CD4-positive, alpha-beta T cell (primary cell): ENCODE measurements around the gene DRC7. TPM values are rescaled to one million over a fixed set of nuclear protein-coding genes. Genes with fewer than 3 reads are reported as not detected.

ENCODE experiments used
- ATAC-seq: fragments of 200-7000 bp; cut with Tn5 transposase; one replicate; pipeline ENCODE4 v1.10.0; 2022; ENCODE audit warnings: mild to moderate bottlenecking; ENCODE audit not compliant: poor library complexity
- CTCF ChIA-PET: fragments of 350-600 bp; sonication (Branson Sonifier 250); formaldehyde crosslinking; loops from one replicate; lab custom pipeline; 2021; ENCODE audit warnings: antibody characterized with exemption, inconsistent platforms; lab: Charles Lee
- POLR2A ChIA-PET: fragments of 350-600 bp; sonication (Branson Sonifier 250); formaldehyde crosslinking; loops from one replicate; lab custom pipeline; 2021; ENCODE audit warnings: antibody characterized with exemption, inconsistent platforms; lab: Charles Lee
- DNase-seq, 14 experiments: peaks; one replicate each; pipeline ENCODE4 v3.0.0-alpha.2; 2013 to 2020; ENCODE audit warnings: mixed read lengths in 2 of 14
- H3K27ac ChIP-seq, 2 donors: one replicate each; pipeline versions ENCODE4 v1.5.1 to v1.7.0; 2013; ENCODE audit warnings: low read length in 2 of 2, low read depth in 1 of 2, mild to moderate bottlenecking in 1 of 2
- H3K27me3 ChIP-seq, 2 experiments: 1 replicate in 1 of 2; 2 replicates in 1 of 2; pipeline versions ENCODE4 v1.6.1 to v1.7.0; 2013; ENCODE audit warnings: low read length in 2 of 2, control low read depth in 1 of 2, mild to moderate bottlenecking in 1 of 2, moderate library complexity in 1 of 2; ENCODE audit not compliant: insufficient read depth in 2 of 2, control insufficient read depth in 1 of 2
- H3K36me3 ChIP-seq: one replicate; pipeline ENCODE4 v1.6.1; 2013; ENCODE audit warnings: low read length, control low read depth; ENCODE audit not compliant: insufficient read depth
- H3K4me1 ChIP-seq: one replicate; pipeline ENCODE4 v1.6.1; 2013; ENCODE audit warnings: low read length, control low read depth; ENCODE audit not compliant: insufficient read depth
- H3K4me3 ChIP-seq: one replicate; pipeline ENCODE4 v1.5.1; 2013; ENCODE audit warnings: mild to moderate bottlenecking, low read length, moderate library complexity
- H3K9me3 ChIP-seq, 2 experiments: 1 replicate in 1 of 2; 2 replicates in 1 of 2; pipeline versions ENCODE4 v1.6.1 to v1.7.0; 2013; ENCODE audit warnings: low read length in 2 of 2, mild to moderate bottlenecking in 2 of 2, control low read depth in 1 of 2, moderate library complexity in 1 of 2; ENCODE audit not compliant: control insufficient read depth in 1 of 2, insufficient read depth in 1 of 2
- H3K27ac Mint-ChIP-seq: one replicate; pipeline ENCODE4 v1.8.0; 2020; ENCODE audit warnings: mixed read lengths
- H3K27me3 Mint-ChIP-seq: one replicate; pipeline ENCODE4 v1.8.0; 2021; ENCODE audit warnings: mixed read lengths
- H3K36me3 Mint-ChIP-seq: one replicate; pipeline ENCODE4 v1.8.0; 2021; ENCODE audit warnings: low read depth, mixed read lengths
- H3K4me1 Mint-ChIP-seq: one replicate; pipeline ENCODE4 v1.8.0; 2021; ENCODE audit warnings: low read depth, mixed read lengths
- H3K4me3 Mint-ChIP-seq: one replicate; pipeline ENCODE4 v1.8.0; 2020; ENCODE audit warnings: mild to moderate bottlenecking, mixed read lengths
- H3K9me3 Mint-ChIP-seq: one replicate; pipeline ENCODE4 v1.8.0; 2020; ENCODE audit warnings: mixed read lengths
- CTCF ChIP-seq: fragments of 200-600 bp; IDR thresholded peaks from one replicate; pipeline ENCODE4 v1.8.0; 2022; ENCODE audit warnings: antibody characterized with exemption, mild to moderate bottlenecking
- intact Hi-C, 2 experiments: fragments of 100-400 bp; cut with DNase I in 1 of 2; cut with micrococcal nuclease in 1 of 2; formaldehyde crosslinking; loops; one replicate each; pipeline versions ENCODE4 v1.15.1 to v1.9.0; 2023 to 2025; cut with DNase I, micrococcal nuclease
- total RNA-seq, 174 experiments: library from RNA in 2 of 174; stranded (reverse) in 2 of 174; gene quantifications; one replicate each; pipeline ENCODE4 v1.2.3 and lab custom pipeline; 2021 to 2026

The DRC7 gene
- total RNA-seq, 2 experiments from 2014 or later: not detected

- TF ChIP-seq CTCF: no peak
- Histone ChIP-seq H3K4me3 (no peak overlapping the region), H3K9me3 (no peaks in the 10 kb centered on the region), H3K36me3 (no peaks in the 10 kb centered on the region), H3K27me3 (no peaks in the 10 kb centered on the region), H3K27ac (no peak overlapping the region), H3K4me1 (no peaks in the 10 kb centered on the region)
- Mint-ChIP-seq H3K27ac (no peak overlapping the region), H3K4me3 (no peak overlapping the region), H3K4me1 (no peaks in the 10 kb centered on the region), H3K9me3 (no peaks in the 10 kb centered on the region), H3K27me3 (no peaks in the 10 kb centered on the region), H3K36me3 (no peaks in the 10 kb centered on the region)
- ChIA-PET POLR2A (interaction anchor here (0.6 kb wide), 1 partner anchor 698 kb away, joined by 3 read pairs; no protein-coding TSS in a partner anchor), CTCF (no interaction called here)
- intact Hi-C loops: no loop called here
- ATAC-seq (no peak), DNase-seq (no peak)
Observed at GRCh38 chr16:57676553-57677085, 18.0 kb upstream of the DRC7 start.

GRCh38 chr16:57677622-57678369, 16.8 kb upstream of the DRC7 start:
- Mint-ChIP-seq H3K4me3 (no peak overlapping the region), H3K4me1 (no peaks in the 10 kb centered on the region), H3K27me3 (no peaks in the 10 kb centered on the region), H3K36me3 (no peaks in the 10 kb centered on the region), H3K9me3 (no peaks in the 10 kb centered on the region), H3K27ac (no peak overlapping the region)
- H3K9me3 ChIP-seq: no peaks in the 10 kb centered on the region
- ATAC-seq: no peak
- ChIA-PET POLR2A (no interaction called here), CTCF (no interaction called here)
- no peaks in the 10 kb centered on the region for H3K27me3 ChIP-seq
- no peaks in the 10 kb centered on the region for H3K4me1 ChIP-seq
- no peak overlapping the region for H3K27ac ChIP-seq
- H3K36me3 ChIP-seq: no peaks in the 10 kb centered on the region
- intact Hi-C loops: no loop called here
- TF ChIP-seq CTCF: no peak
- no peak overlapping the region for H3K4me3 ChIP-seq
- DNase-seq: no peak

- no peaks in the 10 kb centered on the region for H3K9me3 ChIP-seq
- Mint-ChIP-seq H3K36me3 (no peaks in the 10 kb centered on the region), H3K9me3 (no peaks in the 10 kb centered on the region), H3K27ac (no peak overlapping the region), H3K27me3 (no peaks in the 10 kb centered on the region), H3K4me3 (no peak overlapping the region), H3K4me1 (no peaks in the 10 kb centered on the region)
- ChIA-PET POLR2A (no interaction called here), CTCF (no interaction called here)
- no peaks in the 10 kb centered on the region for H3K4me1 ChIP-seq
- H3K4me3 ChIP-seq: no peak overlapping the region
- no peak for DNase-seq
- ATAC-seq: no peak
- no peaks in the 10 kb centered on the region for H3K36me3 ChIP-seq
- no peak for TF ChIP-seq CTCF
- H3K27me3 ChIP-seq: no peaks in the 10 kb centered on the region
- intact Hi-C loops: no loop called here
- no peak overlapping the region for H3K27ac ChIP-seq
Observed at GRCh38 chr16:57679016-57679415, 15.6 kb upstream of the DRC7 start.
